HG02642 (cell line): Measurements from ENCODE around the gene MEX3B.

Experiments used
- ATAC-seq: cut with Tn5 transposase; IDR thresholded peaks from one replicate; pipeline ENCODE4 v1.9.1; 2021; ENCODE audit warnings: mild to moderate bottlenecking; ENCODE audit not compliant: unreplicated experiment, poor library complexity

MEX3B gene

DNA sequence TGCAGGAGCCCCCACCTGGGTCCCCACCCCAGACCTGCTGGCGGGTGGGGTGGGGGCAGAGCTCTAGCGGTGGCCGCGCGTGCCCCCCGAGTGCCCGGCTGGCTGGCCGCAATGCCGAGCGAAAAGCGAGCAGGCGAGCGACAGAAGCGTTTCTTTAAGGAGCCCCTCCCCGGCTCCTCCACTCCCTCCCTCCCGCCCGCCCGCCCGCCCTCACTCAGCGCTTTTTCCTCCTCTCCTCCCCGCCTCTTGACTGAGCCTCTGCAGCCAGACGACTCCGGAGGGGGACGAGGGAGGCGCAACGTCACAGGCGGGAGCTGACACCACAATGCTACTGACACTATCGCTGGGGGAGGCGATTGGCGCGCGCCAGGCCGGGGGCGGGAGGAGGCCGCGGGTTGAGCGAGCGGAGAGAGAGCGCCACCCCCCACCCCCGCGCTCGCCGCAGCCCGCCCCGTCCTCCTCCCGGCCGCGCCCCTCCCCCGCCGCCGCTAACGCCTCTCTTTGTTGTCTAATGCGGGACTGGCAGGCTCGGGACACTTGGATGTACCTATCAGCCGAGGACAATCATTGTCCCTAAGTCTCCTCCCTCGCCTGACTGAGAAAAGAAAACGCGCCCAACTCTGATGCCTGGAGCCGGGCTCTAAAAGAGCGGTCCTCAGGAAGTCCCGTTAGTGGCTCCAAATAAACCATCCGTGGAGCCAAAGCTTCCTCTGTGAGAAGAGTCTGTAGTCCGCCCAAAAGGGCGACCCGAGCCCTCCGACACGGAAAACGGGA, at the start of gene MEX3B:
Gene MEX3B, minus strand, starts transcription at position 127 of the 774 bp plus-strand sequence. CDS start 313 bp downstream, outside the sequence.
- ATAC-seq, result peak; percentile 66

GRCh38 chr15:82093774-82094211, 48.0 kb upstream of the MEX3B start:
- ATAC-seq, result no peak

DNA sequence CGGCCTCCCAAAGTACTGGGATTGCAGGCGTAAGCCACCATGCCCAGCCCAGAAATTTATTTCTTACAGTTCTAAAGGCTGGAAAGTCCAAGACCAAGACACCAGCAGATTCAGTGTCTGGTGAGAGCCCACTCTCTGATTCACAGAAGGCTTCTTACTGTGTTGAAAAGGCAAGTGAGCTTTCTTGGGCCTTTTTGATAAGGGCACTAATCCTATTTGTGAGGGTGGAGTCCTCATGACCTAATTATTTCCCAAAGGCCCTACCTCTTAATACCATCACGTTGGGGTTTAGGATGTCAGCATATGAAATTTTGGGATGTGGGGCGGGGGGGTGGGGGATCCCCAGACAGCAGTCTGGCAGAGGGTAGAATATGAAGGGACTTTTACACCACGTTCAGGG, 47.5 kb upstream of the MEX3B start:
- ATAC-seq, result no peak

DNA sequence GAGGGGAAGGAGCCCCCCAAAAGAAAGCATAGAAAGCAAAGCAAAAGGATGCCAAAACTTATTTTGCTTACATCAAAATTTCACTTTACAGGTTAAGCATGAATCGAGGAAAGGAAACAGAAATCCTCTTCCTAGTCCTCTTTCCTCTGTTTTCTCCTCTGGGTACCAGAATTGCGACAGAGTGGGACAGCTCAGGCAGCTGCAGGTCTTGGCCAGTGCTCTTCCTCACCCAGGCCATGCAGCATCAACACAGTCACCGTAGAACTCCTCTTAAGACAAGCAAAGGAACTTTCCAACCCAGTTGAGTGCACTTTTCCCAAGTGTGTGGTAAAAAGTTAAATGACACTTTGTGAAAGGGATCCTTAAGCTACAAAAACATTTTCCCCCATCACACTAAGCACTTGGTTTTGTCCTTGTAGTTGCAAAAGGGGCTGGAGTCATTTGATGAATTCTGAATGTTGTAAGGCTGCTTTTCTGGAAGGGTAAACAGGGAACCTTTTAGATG, 45.9 kb upstream of the MEX3B start:
- no peak for ATAC-seq

DNA sequence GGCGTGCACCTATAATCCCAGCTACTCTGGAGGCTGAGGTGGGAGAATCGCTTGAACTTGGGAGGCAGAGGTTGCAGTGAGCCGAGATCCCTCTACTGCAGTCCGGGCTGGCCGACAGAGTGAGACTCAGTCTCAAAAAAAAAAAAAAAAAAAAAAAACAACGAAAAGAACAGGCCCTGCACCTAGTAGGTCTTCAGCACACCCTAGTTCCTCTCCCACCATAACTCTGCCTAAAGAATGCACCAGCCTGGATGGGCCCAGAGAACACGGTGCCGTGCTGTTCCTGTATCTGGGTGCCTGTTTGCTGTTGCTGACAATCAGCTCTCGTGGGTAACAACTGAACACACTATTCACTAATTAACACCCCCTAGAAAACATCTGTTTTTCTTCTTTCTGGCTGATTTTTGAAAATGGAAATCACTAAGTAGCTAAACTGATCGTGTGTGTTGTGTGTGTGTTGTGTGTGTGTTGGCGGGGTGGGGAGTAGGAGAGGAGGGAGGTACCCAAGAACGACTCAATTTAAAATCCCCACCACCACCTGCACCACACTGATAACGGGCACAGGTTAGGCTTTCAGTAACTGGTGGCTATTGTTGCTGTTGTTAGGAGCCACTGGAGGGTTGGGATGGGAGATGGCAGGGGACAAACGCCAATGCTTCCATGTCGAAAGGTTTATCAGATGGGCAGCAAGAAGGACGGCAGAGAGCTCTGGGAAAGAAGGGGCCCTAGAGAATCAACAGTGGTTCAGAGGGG, 40.6 kb upstream of the MEX3B start:
- no peak for ATAC-seq

- ATAC-seq, result no peak
Observed at GRCh38 chr15:82081914-82082762, 36.3 kb upstream of the MEX3B start.

GRCh38 chr15:82080774-82081173, 35.0 kb upstream of the MEX3B start:
- no peak for ATAC-seq

DNA sequence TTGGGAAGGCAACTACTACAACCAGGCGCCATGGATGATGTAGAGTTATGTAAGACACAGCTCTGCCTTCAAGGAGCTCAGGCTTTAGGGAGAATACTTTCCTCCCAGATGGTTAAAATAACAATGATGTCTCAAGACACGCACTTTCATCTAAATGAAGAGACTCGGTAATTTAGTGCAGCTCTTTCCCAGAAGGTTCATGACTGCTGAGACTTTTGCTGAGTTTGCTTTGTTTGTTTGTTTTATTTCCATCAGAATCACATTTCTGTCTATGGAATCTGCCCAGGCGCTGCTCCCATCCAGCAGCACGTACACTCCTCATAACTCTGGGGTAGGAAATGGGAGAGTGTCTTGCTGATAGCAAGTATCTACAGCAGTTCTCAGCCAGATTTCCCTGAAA, 33.9 kb upstream of the MEX3B start:
- no peak for ATAC-seq

DNA sequence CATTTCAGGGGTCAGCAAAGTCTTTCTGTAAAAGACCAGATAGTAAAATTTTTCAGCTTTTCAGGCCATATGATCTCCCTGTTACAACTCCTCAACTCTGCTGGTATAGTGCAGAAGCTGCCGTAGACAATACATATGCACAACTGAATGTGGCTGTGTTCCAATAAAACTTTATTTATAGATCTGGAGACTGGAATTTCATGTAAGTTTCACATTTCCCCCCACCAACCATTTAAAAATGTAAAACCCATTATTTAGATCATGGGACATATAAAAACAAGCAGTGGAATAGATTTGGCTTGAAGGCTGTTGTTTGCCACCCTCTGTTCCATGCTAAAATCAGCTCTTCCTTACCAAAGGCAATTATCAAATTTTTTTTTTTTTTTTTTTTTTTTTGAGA, 28.8 kb upstream of the MEX3B start:
- ATAC-seq, result no peak

- no peak for ATAC-seq
Observed at GRCh38 chr15:82072926-82073537, 27.2 kb upstream of the MEX3B start.

- no peak for ATAC-seq
Observed at GRCh38 chr15:82066455-82066854, 20.6 kb upstream of the MEX3B start.

DNA sequence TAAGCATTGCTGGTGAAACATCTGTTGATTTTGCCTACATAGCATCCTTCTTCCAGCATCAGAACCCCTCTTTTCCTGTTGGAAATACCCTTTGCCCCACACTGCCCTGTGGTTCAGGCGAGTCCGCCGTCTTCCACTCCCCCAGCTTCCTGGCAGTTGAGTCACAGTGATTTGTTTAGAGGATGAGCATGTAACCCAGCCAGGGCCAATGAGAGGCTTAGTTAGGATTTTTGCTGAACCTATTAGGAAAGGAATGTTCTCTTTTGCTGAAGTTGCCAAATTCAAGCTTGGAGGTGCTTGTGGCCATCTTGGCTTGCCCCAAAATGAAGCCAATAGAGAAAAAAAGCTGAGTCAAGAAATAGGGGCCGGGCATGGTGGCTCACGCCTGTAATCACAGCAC, 19.0 kb upstream of the MEX3B start:
- ATAC-seq, result no peak

DNA sequence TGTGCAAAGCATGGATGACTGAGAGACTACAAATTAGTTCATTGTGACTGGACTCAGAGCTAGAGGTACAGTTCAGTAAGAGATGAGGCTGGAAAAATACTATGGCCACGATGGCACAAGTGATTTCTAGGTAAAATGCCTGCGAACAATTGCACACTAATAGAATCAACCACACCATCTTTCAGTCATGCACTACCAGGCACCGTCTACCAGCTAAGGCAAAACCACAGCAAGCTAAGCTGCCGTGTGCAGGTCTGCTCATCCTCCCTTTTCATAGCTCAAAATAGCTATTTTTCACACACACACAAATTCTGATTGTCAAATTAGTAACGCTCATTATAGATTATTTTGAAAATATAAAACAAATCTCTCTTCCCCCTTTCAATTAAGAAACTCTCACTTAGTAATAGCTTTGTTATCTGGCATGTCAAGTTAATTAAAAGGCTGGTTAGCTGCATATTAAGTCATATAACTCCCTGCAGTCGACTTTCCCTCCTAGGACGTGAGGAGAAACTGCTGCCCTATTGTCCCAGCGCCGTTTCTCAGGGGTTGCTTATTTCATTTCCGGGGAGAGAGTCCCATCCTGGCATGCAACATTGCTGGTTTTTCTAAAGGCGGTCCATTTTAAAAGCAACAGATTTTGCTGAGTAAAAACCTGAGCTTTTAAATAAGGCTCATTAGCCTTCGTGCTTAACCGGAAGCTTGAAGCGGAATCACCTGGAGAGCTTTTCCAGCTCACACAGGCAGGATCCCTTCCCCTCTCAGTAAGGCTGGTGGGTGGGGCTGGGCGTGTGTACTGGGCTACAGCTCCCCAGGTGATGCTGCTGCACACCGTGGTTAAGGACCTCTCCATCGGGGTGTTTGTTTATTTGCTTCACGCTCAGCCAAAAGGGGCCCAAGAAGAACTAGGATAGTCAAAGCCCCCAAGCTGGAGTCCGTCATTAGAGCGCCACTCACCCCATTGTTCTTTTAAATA, 16.9 kb upstream of the MEX3B start:
- ATAC-seq, result no peak

DNA sequence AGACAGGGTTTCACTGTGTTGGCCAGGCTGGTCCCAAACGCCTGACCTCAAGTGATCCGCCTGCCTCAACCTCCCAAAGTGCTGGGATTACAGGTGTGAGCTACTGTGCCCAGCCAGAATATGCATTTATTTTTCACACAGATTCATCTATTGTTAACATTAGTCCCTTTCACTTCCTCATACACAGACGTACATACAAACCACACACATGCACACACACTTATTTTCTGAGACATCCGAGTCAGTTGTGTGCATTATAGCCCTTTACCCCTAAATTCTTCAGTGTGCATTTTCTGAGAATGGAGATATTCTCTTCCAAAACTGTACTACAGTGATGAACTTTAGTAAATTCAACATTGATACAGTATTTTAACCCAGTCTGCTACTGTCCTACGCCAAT, 15.0 kb upstream of the MEX3B start:
- no peak for ATAC-seq

DNA sequence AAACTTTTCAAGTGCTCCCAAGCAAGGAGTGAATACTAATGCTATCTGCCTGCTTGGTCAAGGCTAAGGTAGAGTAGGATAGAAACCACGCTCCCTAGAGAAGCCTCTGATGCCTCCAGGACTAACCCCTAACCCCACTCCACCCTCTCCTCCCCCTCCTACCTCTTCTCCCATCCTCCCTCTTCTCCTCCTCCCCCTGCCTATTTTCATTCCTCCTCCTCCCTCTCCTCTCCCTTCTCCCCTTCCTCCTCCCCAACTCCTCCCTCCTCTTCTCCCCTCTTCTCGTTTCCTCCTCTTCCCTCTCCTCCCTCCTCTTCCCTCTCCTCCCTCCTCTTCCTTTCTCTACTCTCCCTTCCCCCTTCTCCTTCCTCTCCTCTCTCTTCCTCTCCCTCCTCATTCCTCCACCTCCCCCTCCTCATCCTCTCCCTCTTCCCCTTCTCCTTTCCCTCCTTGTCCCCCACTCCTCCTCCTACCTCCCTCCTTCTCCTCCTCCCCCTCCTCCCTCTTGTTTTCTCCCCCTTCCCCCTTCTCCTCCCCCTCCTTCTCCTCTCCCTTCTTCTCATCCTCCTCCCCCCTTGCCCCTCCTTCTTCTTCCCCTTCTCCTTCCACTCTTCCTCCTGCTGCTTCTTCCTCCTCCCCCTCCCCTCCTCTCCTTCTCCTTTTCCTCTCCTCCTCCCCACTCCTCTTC, 12.8 kb upstream of the MEX3B start:
- ATAC-seq, result no peak

DNA sequence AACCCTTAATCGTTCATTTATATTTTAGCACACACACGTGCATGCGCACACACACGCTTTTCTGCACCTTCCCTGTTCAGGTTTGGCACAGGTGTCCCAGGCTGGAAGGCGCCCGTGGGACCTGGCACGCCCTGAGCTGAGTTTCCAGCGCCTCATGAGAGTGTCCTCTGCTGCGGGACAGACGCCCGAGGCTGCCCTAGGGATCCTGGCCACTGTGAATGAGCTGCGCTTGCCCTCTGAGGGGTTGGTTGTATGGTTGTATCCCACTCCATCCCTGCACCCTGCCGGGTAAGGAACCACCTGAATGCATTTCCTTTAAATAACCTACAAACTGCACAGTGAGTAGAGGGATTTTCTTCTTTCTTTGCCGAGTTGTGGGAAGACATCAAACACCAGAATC, 12.2 kb upstream of the MEX3B start:
- ATAC-seq, result no peak

- no peak for ATAC-seq
Observed at GRCh38 chr15:82056958-82057823, 11.4 kb upstream of the MEX3B start.

GRCh38 chr15:82052751-82053150, 6.9 kb upstream of the MEX3B start:
- ATAC-seq, result no peak
